GM12878 (cell line): ENCODE measurements around the gene OR5C1. TPM values are rescaled to one million over a fixed set of nuclear protein-coding genes. Genes with fewer than 3 reads are reported as not detected.

Experiments
- ATAC-seq: fragments of 200-7000 bp; cut with Tn5 transposase; 3 replicates; pipeline ENCODE4 v1.9.1; 2020; ENCODE audit warnings: mild to moderate bottlenecking, moderate library complexity
- BruUV-seq: library from RNA; stranded (reverse); fragments of 400-500 nt; replicated peaks from 2 replicates; lab custom pipeline; 2021; lab: Mats Ljungman, UMichigan
- CTCF ChIA-PET: fragments of 300-600 bp; sonication (Branson Sonifier 250); formaldehyde crosslinking; extraction: SDS; loops from one replicate; lab custom pipeline; 2021; ENCODE audit warnings: inconsistent platforms; lab: Yijun Ruan, JAX
- POLR2A ChIA-PET: fragments of 350-600 bp; formaldehyde crosslinking; extraction: SDS; loops from one replicate; lab custom pipeline; 2021; ENCODE audit warnings: inconsistent platforms; lab: Charles Lee
- RAD21 ChIA-PET: fragments of 300-600 bp; sonication (Branson Sonifier 250); formaldehyde crosslinking; loops from one replicate; lab custom pipeline; 2023; ENCODE audit warnings: antibody characterized with exemption; ENCODE audit not compliant: unreplicated experiment; lab: Charles Lee
- SMC1A ChIA-PET: fragments of 300-600 bp; sonication (Branson Sonifier 250); formaldehyde crosslinking; loops from one replicate; lab custom pipeline; 2023; ENCODE audit not compliant: unreplicated experiment, uncharacterized antibody; lab: Charles Lee
- DNase-seq: peaks from one replicate; pipeline ENCODE4 v3.0.0-alpha.2; 2011; ENCODE audit warnings: low read depth, low spot score
- FAIRE-seq: peaks from 3 replicates; lab custom pipeline; 2011; peaks lifted over from hg19 to GRCh38; lab: Jason Lieb, UNC
- H2AFZ ChIP-seq: 2 replicates; pipeline ENCODE4 v1.6.0; 2011; ENCODE audit warnings: low read depth, low read length, control low read depth; ENCODE audit not compliant: control insufficient read depth
- H3K27ac ChIP-seq: 2 replicates; pipeline ENCODE4 v1.5.1; 2011; ENCODE audit warnings: control low read depth; ENCODE audit not compliant: control insufficient read depth, insufficient read depth
- H3K27me3 ChIP-seq, 2 experiments: replicated peaks in 1 of 2; 2 replicates each; pipeline versions ENCODE4 v1.6.0 to v1.6.1; 2011; ENCODE audit warnings: low read length in 1 of 2; ENCODE audit not compliant: control insufficient read depth in 2 of 2, insufficient read depth in 2 of 2
- H3K36me3 ChIP-seq, 2 experiments: 2 replicates each; pipeline ENCODE4 v1.5.1; 2011; ENCODE audit warnings: low read length in 1 of 2; ENCODE audit not compliant: control insufficient read depth in 2 of 2, insufficient read depth in 2 of 2
- H3K4me1 ChIP-seq: 2 replicates; pipeline ENCODE4 v1.6.1; 2011; ENCODE audit warnings: mild to moderate bottlenecking, low read length, moderate library complexity, mixed read lengths; ENCODE audit not compliant: control insufficient read depth, insufficient read depth
- H3K4me2 ChIP-seq: 2 replicates; pipeline ENCODE4 v1.6.0; 2011; ENCODE audit warnings: control low read depth; ENCODE audit not compliant: control insufficient read depth, insufficient read depth
- H3K4me3 ChIP-seq: fragments of 200-600 bp; sonication (generic); 2 replicates; pipeline ENCODE4 v1.5.1; 2016
- H3K79me2 ChIP-seq: 2 replicates; pipeline ENCODE4 v1.6.0; 2011; ENCODE audit warnings: low read length; ENCODE audit not compliant: control insufficient read depth, insufficient read depth
- H3K9ac ChIP-seq: 2 replicates; pipeline ENCODE4 v1.8.0; 2011; ENCODE audit warnings: low read length, control low read depth, mixed read lengths; ENCODE audit not compliant: control insufficient read depth, insufficient read depth
- H3K9me3 ChIP-seq: replicated peaks from 3 replicates; pipeline ENCODE4 v1.5.1; 2011; ENCODE audit warnings: mild to moderate bottlenecking, low read length; ENCODE audit not compliant: control insufficient read depth, insufficient read depth
- H4K20me1 ChIP-seq: 2 replicates; pipeline ENCODE4 v1.6.0; 2011; ENCODE audit not compliant: control insufficient read depth, insufficient read depth
- ETV6 ChIP-seq, 2 experiments: fragments of 450-650 bp in 1 of 2; IDR thresholded peaks in 1 of 2; conservative IDR thresholded peaks in 1 of 2; 2 replicates each; pipeline ENCODE4 v1.6.1; 2014; ENCODE audit warnings: antibody characterized with exemption in 1 of 2, borderline replicate concordance in 1 of 2, low read depth in 1 of 2, mild to moderate bottlenecking in 1 of 2, moderate library complexity in 1 of 2
- EZH2 ChIP-seq: IDR thresholded peaks from 2 replicates; pipeline ENCODE4 v1.6.1; 2012; ENCODE audit warnings: low read depth, mild to moderate bottlenecking, control low read depth, inconsistent platforms, low read length, borderline replicate concordance; ENCODE audit not compliant: control insufficient read depth
- KLF5 ChIP-seq: fragments of 450-650 bp; IDR thresholded peaks from 2 replicates; pipeline ENCODE4 v1.6.1; 2014; ENCODE audit warnings: mild to moderate bottlenecking; ENCODE audit not compliant: partially characterized antibody
- POLR2A ChIP-seq: IDR thresholded peaks from 2 replicates; pipeline ENCODE4 v1.6.1; 2011; ENCODE audit warnings: low read depth, mild to moderate bottlenecking, low read length
- POU2F2 ChIP-seq: IDR thresholded peaks from 3 replicates; pipeline ENCODE4 v1.6.1; 2011; ENCODE audit warnings: low read depth, mild to moderate bottlenecking, low read length, borderline replicate concordance
- RAD51 ChIP-seq: fragments of 450-650 bp; IDR thresholded peaks from 2 replicates; pipeline ENCODE4 v1.6.1; 2016; ENCODE audit warnings: moderate library complexity, mild to moderate bottlenecking, inconsistent platforms
- YBX1 ChIP-seq: fragments of 450-650 bp; IDR thresholded peaks from 2 replicates; pipeline ENCODE4 v1.6.1; 2016; ENCODE audit warnings: antibody characterized with exemption
- ZNF384 ChIP-seq: IDR thresholded peaks from 2 replicates; pipeline ENCODE4 v1.6.1; 2012; ENCODE audit warnings: low read depth, mild to moderate bottlenecking, low read length, improper control_type of control experiment, borderline replicate concordance
- WGBS: methylation state at CpG from one replicate; pipeline ENCODE4 v1.1.6; 2016; ENCODE audit warnings: low lambda C conversion rate; ENCODE audit not compliant: insufficient replicate concordance, insufficient coverage; ENCODE audit errors: missing lambda C conversion rate; 5-methylcytosine and 5-hydroxymethylcytosine counted together
- in situ Hi-C: fragments of 300-500 bp; cut with MboI; formaldehyde crosslinking; loops from 9 replicates; pipeline ENCODE4 v1.14.3; 2018; ENCODE audit warnings: mixed read lengths
- intact Hi-C: fragments of 100-400 bp; cut with micrococcal nuclease; formaldehyde crosslinking; loops from one replicate; pipeline ENCODE4 v1.14.2; 2022; ENCODE audit not compliant: unreplicated experiment
- polyA plus RNA-seq, 11 experiments: library from polyadenylated mRNA; depleted of rRNA in 4 of 11; unstranded in 6 of 11; stranded (reverse) in 5 of 11; fragments of >200 nt; fragmentation: Nextera tagmentation in 4 of 11; fragmentation: Illumina TruSeq in 1 of 11; extraction: Ambion mirVana in 4 of 11; extraction: Trizol in 1 of 11; gene quantifications; 1 replicate in 1 of 11; 2 replicates in 10 of 11; pipeline versions ENCODE4 v1.2.1 to v1.2.3, GENCODE V29; 2011 to 2016; ENCODE audit warnings: inconsistent platforms in 2 of 11, missing spikeins in 2 of 11, low read depth in 1 of 11
- total RNA-seq, 4 experiments: library from RNA; depleted of rRNA in 3 of 4; stranded (reverse); fragments of >200 nt in 3 of 4; fragmentation: Illumina TruSeq in 1 of 4; extraction: Trizol in 1 of 4; gene quantifications; 2 replicates each; pipeline versions ENCODE4 v1.2.1 to v1.2.3, GENCODE V29; 2013 to 2021

Gene OR5C1
- total and polyA plus RNA-seq, 10 of the 15 experiments (the other 5 are each of a cell fraction or from before 2014, with no cell fraction given) = not detected

- DNase-seq (no peak), FAIRE-seq (no peak), ATAC-seq (no peak)
- H4K20me1 ChIP-seq = no peaks in the 10 kb centered on the region
- peaks cover 2% of the 10 kb centered on the region for H3K79me2 ChIP-seq
- H3K4me1 ChIP-seq = no peaks in the 10 kb centered on the region
- WGBS = 98% methylated on average over 9 of the region's 9 CpGs
- RAD21 ChIA-PET = interaction anchor here (1.2 kb wide), 1 partner anchor 12 kb away, joined by 3 read pairs; no protein-coding TSS in a partner anchor
- H2AFZ ChIP-seq = no peak overlapping the region
- H3K36me3 ChIP-seq = peaks cover 11 to 25% of the 10 kb centered on the region in 2 experiments
- SMC1A ChIA-PET = interaction anchor here (1.0 to 1.2 kb wide), 2 partner anchors 9 to 721 kb away, joined by 3 to 4 read pairs; no protein-coding TSS in a partner anchor
- no peak overlapping the region for H3K27ac ChIP-seq
- in situ Hi-C loops (loop anchor here (10.0 kb wide), 1 partner anchor 725 kb away; the partner anchor contains the start of gene TTLL11), intact Hi-C loops (no loop called here)
- no peaks in the 10 kb centered on the region for H3K27me3 ChIP-seq
- no peak overlapping the region for H3K4me2 ChIP-seq
- no peak for TF ChIP-seq YBX1
- TF ChIP-seq EZH2 = no peak
- no peak for TF ChIP-seq ETV6 (conservative IDR thresholded peaks at IDR 0.05 in 1 of 2, IDR thresholded peaks at IDR 0.05 in 1 of 2; ENCODE audit: borderline replicate concordance in 1 of 2, low read depth in 1 of 2)
- TF ChIP-seq POLR2A = no peak
- TF ChIP-seq KLF5 = no peak
- TF ChIP-seq ZNF384 = no peak
- TF ChIP-seq POU2F2 = no peak
- TF ChIP-seq RAD51 = no peak
- POLR2A ChIA-PET = no interaction called here
- no peak overlapping the region for H3K4me3 ChIP-seq
- no TSS peak for BruUV-seq
- H3K9me3 ChIP-seq = no peaks in the 10 kb centered on the region
- H3K9ac ChIP-seq = no peak overlapping the region
- CTCF ChIA-PET = interaction anchor here (0.6 to 1.5 kb wide), 5 partner anchors 9 to 1270 kb away, joined by 3 to 7 read pairs (median 3); partner anchors contain the start of gene PDCL
Measured at GRCh38 chr9:122819791-122820489, 31.2 kb downstream of the OR5C1 start.
